Body of pancreas (tissue), 4 donors: ENCODE data around the gene NDNF. TPM values are rescaled to one million over a fixed set of nuclear protein-coding genes. Genes with fewer than 3 reads are reported as not detected.

Experiments used
- ATAC-seq: fragments of 150-250 bp; one replicate; pipeline ENCODE4 v1.9.1; 2016
- DNase-seq, 4 donors: peaks; one replicate each; pipeline ENCODE4 v3.0.0-alpha.2; 2019
- H3K27ac ChIP-seq, 4 donors: fragments of 200-600 bp; sonication (generic); 1 replicate in 3 of 4; 2 replicates in 1 of 4; pipeline versions ENCODE4 v1.5.1 to v1.6.1; 2016 to 2019; ENCODE audit warnings: mild to moderate bottlenecking in 1 of 4, mixed read lengths in 1 of 4, moderate library complexity in 1 of 4
- H3K27me3 ChIP-seq, 2 donors: fragments of 200-600 bp; sonication (generic); one replicate each; pipeline ENCODE4 v1.6.0; 2016; ENCODE audit warnings: mild to moderate bottlenecking in 1 of 2
- H3K36me3 ChIP-seq, 2 donors: fragments of 200-600 bp; sonication (generic); replicated peaks in 1 of 2; 2 replicates each; pipeline ENCODE4 v1.5.1; 2016; ENCODE audit warnings: low read depth in 2 of 2; ENCODE audit not compliant: insufficient read depth in 1 of 2
- H3K4me1 ChIP-seq: fragments of 200-600 bp; sonication (generic); one replicate; pipeline ENCODE4 v1.6.0; 2016
- H3K4me3 ChIP-seq, 2 donors: fragments of 200-600 bp; sonication (generic); 1 replicate in 1 of 2; 2 replicates in 1 of 2; pipeline ENCODE4 v1.5.1; 2016 to 2019
- H3K9me3 ChIP-seq, 3 donors: fragments of 200-600 bp; sonication (generic); 1 replicate in 2 of 3; 2 replicates in 1 of 3; pipeline ENCODE4 v1.5.1; 2016
- POLR2A ChIP-seq, 3 donors: fragments of 450-650 bp; IDR thresholded peaks; one replicate each; pipeline ENCODE4 v1.6.1; 2016; ENCODE audit warnings: antibody characterized with exemption in 3 of 3, mild to moderate bottlenecking in 2 of 3
- WGBS, 2 donors: methylation state at CpG; one replicate each; pipeline ENCODE4 v1.1.5; 2017; 5-methylcytosine and 5-hydroxymethylcytosine counted together
- intact Hi-C: fragments of 100-400 bp; cut with DNase I; formaldehyde crosslinking; loops from one replicate; pipeline ENCODE4 v1.15.1; 2023
- total RNA-seq, 2 donors: library from RNA; depleted of rRNA; stranded (reverse); fragments of >200 nt; gene quantifications; one replicate each; pipeline ENCODE4 v1.1.0, GENCODE V29; 2016
- TF ChIP-seq, protein P1 (sequence below), 7 experiments: fragments of 450-650 bp in 4 of 7; fragments of 200-600 bp in 3 of 7; sonication (generic) in 3 of 7; IDR thresholded peaks; one replicate each; pipeline ENCODE4 v1.5.1; 2016 to 2019; ENCODE audit warnings: antibody characterized with exemption in 7 of 7

NDNF gene
- total RNA-seq, 2 donors from 2014 or later: 0.52 to 0.66 TPM

DNA sequence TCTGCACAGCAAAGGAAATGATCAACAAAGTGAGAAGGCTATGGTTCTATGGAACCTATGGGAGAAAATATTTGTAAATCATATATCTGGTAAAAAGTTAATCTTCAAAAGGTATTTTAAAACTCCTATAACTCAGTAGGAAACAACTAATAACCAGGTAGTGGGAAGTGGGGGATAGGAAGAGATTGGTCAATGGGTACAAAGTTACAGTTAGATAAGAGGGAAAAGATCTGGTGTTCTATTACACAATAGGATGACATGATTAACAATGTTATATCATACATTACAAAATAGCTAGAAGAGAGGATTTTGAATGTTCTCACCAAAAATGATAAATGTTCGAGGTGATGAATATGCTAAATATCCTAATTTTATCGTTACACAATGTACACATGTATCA, 46.3 kb downstream of the NDNF start:
- Histone ChIP-seq H3K4me1 (no peaks in the 10 kb centered on the region), H3K4me3 (no peak overlapping the region), H3K9me3 (no peaks in the 10 kb centered on the region), H3K27me3 (no peaks in the 10 kb centered on the region), H3K36me3 (no peaks in the 10 kb centered on the region), H3K27ac (no peak overlapping the region)
- DNase-seq (no peak), ATAC-seq (no peak)
- intact Hi-C loops: no loop called here
- TF ChIP-seq POLR2A (IDR thresholded peaks at IDR 0.05): no peak
- TF ChIP-seq, protein P1, sequence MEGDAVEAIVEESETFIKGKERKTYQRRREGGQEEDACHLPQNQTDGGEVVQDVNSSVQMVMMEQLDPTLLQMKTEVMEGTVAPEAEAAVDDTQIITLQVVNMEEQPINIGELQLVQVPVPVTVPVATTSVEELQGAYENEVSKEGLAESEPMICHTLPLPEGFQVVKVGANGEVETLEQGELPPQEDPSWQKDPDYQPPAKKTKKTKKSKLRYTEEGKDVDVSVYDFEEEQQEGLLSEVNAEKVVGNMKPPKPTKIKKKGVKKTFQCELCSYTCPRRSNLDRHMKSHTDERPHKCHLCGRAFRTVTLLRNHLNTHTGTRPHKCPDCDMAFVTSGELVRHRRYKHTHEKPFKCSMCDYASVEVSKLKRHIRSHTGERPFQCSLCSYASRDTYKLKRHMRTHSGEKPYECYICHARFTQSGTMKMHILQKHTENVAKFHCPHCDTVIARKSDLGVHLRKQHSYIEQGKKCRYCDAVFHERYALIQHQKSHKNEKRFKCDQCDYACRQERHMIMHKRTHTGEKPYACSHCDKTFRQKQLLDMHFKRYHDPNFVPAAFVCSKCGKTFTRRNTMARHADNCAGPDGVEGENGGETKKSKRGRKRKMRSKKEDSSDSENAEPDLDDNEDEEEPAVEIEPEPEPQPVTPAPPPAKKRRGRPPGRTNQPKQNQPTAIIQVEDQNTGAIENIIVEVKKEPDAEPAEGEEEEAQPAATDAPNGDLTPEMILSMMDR (IDR thresholded peaks at IDR 0.05): no peak
- WGBS, 2 donors: 90 to 92% methylated on average over 2 of the region's 2 CpGs

GRCh38 chr4:121025540-121025939, 46.8 kb downstream of the NDNF start:
- no peaks in the 10 kb centered on the region for H3K36me3 ChIP-seq
- no peak overlapping the region for H3K4me3 ChIP-seq
- H3K9me3 ChIP-seq: no peaks in the 10 kb centered on the region
- intact Hi-C loops: no loop called here
- H3K4me1 ChIP-seq: no peaks in the 10 kb centered on the region
- 66 to 73% methylated on average over 3 of the region's 3 CpGs for WGBS, 2 donors
- TF ChIP-seq POLR2A (IDR thresholded peaks at IDR 0.05): no peak
- TF ChIP-seq, protein P1 (IDR thresholded peaks at IDR 0.05): no peak
- no peak for ATAC-seq
- no peak overlapping the region for H3K27ac ChIP-seq
- no peaks in the 10 kb centered on the region for H3K27me3 ChIP-seq
- no peak for DNase-seq

DNA sequence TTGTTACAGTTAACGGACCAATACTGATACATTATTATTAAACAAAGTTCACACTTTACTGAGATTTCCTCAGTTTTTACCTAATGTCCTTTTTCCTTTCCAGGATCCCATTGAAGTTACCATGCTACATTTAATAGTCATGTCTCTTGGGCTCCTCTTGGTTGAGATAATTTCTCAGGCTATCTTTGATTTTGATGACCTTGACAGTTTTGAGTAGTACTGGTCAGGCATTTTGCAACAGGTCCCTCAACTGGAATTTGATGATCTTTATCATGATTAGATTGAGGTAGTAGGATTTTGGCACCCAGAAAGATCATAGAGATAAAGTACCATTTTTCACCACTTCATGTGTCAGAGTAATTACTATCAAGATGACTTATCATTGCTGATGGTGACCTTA, 53.8 kb downstream of the NDNF start:
- intact Hi-C loops: no loop called here
- Histone ChIP-seq H3K36me3 (no peaks in the 10 kb centered on the region), H3K9me3 (no peaks in the 10 kb centered on the region), H3K4me1 (no peaks in the 10 kb centered on the region), H3K27ac (no peak overlapping the region), H3K4me3 (no peak overlapping the region), H3K27me3 (no peaks in the 10 kb centered on the region)
- DNase-seq (no peak), ATAC-seq (no peak)
- 90 to 95% methylated on average over 1 of the region's 1 CpG for WGBS, 2 donors
- TF ChIP-seq, protein P1 (IDR thresholded peaks at IDR 0.05): no peak
- no peak for TF ChIP-seq POLR2A (IDR thresholded peaks at IDR 0.05)

- Histone ChIP-seq H3K27me3 (no peaks in the 10 kb centered on the region), H3K4me1 (no peaks in the 10 kb centered on the region), H3K9me3 (no peaks in the 10 kb centered on the region), H3K27ac (no peak overlapping the region), H3K36me3 (no peaks in the 10 kb centered on the region), H3K4me3 (no peak overlapping the region)
- intact Hi-C loops: no loop called here
- WGBS, 2 donors: 60 to 63% methylated on average over 4 to 6 of the region's 6 CpGs
- no peak for DNase-seq
- no peak for ATAC-seq
- TF ChIP-seq, protein P1 (IDR thresholded peaks at IDR 0.05): no peak
- no peak for TF ChIP-seq POLR2A (IDR thresholded peaks at IDR 0.05)
Observed at GRCh38 chr4:121016611-121017010, 55.7 kb downstream of the NDNF start.

- DNase-seq: no peak
- intact Hi-C loops: no loop called here
- Histone ChIP-seq H3K9me3 (no peaks in the 10 kb centered on the region), H3K27me3 (no peaks in the 10 kb centered on the region), H3K4me3 (no peak overlapping the region), H3K36me3 (no peaks in the 10 kb centered on the region), H3K27ac (no peak overlapping the region), H3K4me1 (no peaks in the 10 kb centered on the region)
- TF ChIP-seq POLR2A (IDR thresholded peaks at IDR 0.05): no peak
- TF ChIP-seq, protein P1 (IDR thresholded peaks at IDR 0.05): no peak
- ATAC-seq: no peak
- whole genome bisulfite sequencing, 2 donors: 67 to 73% methylated on average over 1 of the region's 1 CpG
Observed at GRCh38 chr4:121015421-121015820, 56.9 kb downstream of the NDNF start.
